KMS-11 (cell line): ENCODE data around the gene FAM107B.

ENCODE experiments used
- H2AFZ ChIP-seq: fragments of 200-600 bp; sonication (generic); 2 replicates; pipeline ENCODE4 v1.6.1; 2016; ENCODE audit warnings: antibody characterized with exemption, mixed run types, low read depth
- H3K27ac ChIP-seq: fragments of 200-600 bp; sonication (generic); 2 replicates; pipeline ENCODE4 v1.6.1; 2016; ENCODE audit warnings: mild to moderate bottlenecking, mixed run types
- H3K27me3 ChIP-seq: fragments of 200-600 bp; sonication (generic); 2 replicates; pipeline ENCODE4 v1.6.1; 2017; ENCODE audit warnings: mild to moderate bottlenecking, low read depth, mixed run types, moderate library complexity; ENCODE audit not compliant: insufficient read depth
- H3K36me3 ChIP-seq: fragments of 200-600 bp; sonication (generic); 2 replicates; pipeline ENCODE4 v1.6.1; 2017; ENCODE audit warnings: mild to moderate bottlenecking, mixed run types; ENCODE audit not compliant: insufficient read depth
- H3K4me1 ChIP-seq: fragments of 200-600 bp; sonication (generic); 2 replicates; pipeline ENCODE4 v1.6.1; 2016; ENCODE audit warnings: mild to moderate bottlenecking, low read depth, mixed run types; ENCODE audit not compliant: poor library complexity, severe bottlenecking
- H3K4me2 ChIP-seq: fragments of 200-600 bp; sonication (generic); 2 replicates; pipeline ENCODE4 v1.7.0; 2016; ENCODE audit warnings: mild to moderate bottlenecking, mixed run types
- H3K4me3 ChIP-seq: fragments of 200-600 bp; sonication (generic); IDR thresholded peaks from 2 replicates; pipeline ENCODE4 v1.6.1; 2017; ENCODE audit warnings: low read depth, low read length, mixed read lengths; ENCODE audit not compliant: insufficient read depth
- H3K79me2 ChIP-seq: fragments of 200-600 bp; sonication (generic); 2 replicates; pipeline ENCODE4 v1.6.1; 2016; ENCODE audit warnings: low read depth, mixed run types; ENCODE audit not compliant: insufficient read depth
- H3K9ac ChIP-seq: fragments of 200-600 bp; sonication (generic); 2 replicates; pipeline ENCODE4 v1.6.1; 2016; ENCODE audit warnings: mild to moderate bottlenecking, mixed run types
- H4K20me1 ChIP-seq: fragments of 200-600 bp; sonication (generic); 2 replicates; pipeline ENCODE4 v1.6.1; 2016; ENCODE audit warnings: mild to moderate bottlenecking, mixed run types; ENCODE audit not compliant: insufficient read depth
- TF ChIP-seq, protein P1 (sequence below): fragments of 200-600 bp; sonication (generic); conservative IDR thresholded peaks from 2 replicates; pipeline ENCODE4 v1.6.1; 2017; ENCODE audit warnings: low read depth, mild to moderate bottlenecking, antibody characterized with exemption, low read length, moderate library complexity, mixed read lengths

FAM107B gene

DNA sequence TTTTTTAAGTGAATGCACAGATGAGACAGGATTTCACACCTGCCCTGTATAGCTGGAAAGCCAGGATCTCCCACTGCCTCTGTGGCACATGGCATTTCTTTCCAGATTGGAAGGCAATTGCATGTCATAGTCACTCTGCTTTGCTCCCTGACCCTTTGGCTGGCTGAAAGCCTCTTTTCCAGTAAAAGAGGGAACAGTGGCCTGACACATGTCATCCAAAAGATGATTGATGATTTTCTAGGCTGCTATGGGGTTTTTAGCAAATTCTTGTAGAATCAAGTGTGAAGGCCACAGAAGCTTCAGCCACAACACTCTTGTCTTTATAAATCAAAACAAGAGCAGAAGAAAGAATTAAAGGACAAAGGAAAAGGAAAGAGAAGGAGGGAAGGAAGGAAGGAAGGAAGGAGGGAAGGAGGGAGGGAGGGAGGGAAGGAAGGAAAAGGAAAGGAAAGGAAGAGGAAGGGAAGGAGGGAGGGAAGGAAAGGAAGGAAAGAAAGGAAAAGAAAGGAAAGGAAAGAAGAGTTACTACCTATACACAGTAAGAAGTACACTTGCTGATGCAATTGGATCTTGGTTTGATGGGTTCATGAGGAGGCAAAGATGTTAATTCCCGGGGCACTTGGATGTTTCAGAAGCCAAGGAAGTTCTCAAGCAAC lies 285.0 kb downstream of the FAM107B start:
- no peak overlapping the region for H3K4me2 ChIP-seq
- no peak overlapping the region for H2AFZ ChIP-seq
- no peaks in the 10 kb centered on the region for H3K27me3 ChIP-seq
- H3K4me3 ChIP-seq, result no peak overlapping the region
- no peaks in the 10 kb centered on the region for H4K20me1 ChIP-seq
- H3K4me1 ChIP-seq, result no peaks in the 10 kb centered on the region
- H3K79me2 ChIP-seq, result no peaks in the 10 kb centered on the region
- H3K9ac ChIP-seq, result no peak overlapping the region
- no peak overlapping the region for H3K27ac ChIP-seq
- H3K36me3 ChIP-seq, result no peaks in the 10 kb centered on the region
- TF ChIP-seq, protein P1, sequence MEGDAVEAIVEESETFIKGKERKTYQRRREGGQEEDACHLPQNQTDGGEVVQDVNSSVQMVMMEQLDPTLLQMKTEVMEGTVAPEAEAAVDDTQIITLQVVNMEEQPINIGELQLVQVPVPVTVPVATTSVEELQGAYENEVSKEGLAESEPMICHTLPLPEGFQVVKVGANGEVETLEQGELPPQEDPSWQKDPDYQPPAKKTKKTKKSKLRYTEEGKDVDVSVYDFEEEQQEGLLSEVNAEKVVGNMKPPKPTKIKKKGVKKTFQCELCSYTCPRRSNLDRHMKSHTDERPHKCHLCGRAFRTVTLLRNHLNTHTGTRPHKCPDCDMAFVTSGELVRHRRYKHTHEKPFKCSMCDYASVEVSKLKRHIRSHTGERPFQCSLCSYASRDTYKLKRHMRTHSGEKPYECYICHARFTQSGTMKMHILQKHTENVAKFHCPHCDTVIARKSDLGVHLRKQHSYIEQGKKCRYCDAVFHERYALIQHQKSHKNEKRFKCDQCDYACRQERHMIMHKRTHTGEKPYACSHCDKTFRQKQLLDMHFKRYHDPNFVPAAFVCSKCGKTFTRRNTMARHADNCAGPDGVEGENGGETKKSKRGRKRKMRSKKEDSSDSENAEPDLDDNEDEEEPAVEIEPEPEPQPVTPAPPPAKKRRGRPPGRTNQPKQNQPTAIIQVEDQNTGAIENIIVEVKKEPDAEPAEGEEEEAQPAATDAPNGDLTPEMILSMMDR, result no peak

- Histone ChIP-seq H3K27me3 (no peaks in the 10 kb centered on the region), H3K27ac (no peak overlapping the region), H3K4me1 (no peaks in the 10 kb centered on the region), H3K36me3 (no peaks in the 10 kb centered on the region), H3K79me2 (no peaks in the 10 kb centered on the region), H3K9ac (no peak overlapping the region), H3K4me3 (no peak overlapping the region), H3K4me2 (no peak overlapping the region), H4K20me1 (no peaks in the 10 kb centered on the region), H2AFZ (no peak overlapping the region)
- TF ChIP-seq, protein P1, result no peak
Measured at GRCh38 chr10:14487488-14487883, 287.2 kb downstream of the FAM107B start.

DNA sequence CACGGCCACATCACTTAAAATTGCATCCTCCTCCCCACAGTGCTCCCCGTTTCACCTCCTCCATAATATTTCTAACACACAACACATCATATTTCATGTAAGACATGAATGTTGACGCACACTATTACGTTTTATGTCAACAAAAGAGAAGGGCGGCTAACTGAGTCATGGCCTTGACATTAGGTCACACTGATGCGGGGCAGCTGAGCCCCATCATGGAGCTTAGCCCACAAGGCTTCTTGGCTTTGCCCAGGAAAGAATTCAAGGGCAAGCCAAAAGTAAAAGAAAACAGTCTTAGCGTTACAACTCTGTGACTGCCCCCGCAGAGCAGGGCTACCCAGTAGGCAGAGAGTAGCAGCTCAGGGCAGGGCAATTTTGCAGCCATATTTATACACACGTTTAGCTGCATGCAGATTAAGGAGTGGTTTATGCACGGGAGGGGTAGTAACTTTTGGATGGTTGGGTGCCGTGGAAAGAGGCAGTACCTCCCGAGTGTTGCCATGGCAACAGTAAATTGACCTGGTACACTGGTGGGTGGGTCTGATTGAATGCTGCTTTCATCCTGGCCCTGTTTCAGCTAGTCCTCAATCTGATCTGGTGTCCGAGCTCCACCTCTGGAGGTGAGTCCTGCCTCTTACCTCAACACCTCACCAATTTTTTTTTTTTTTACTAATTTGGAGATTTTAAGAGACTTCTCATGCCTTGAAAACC lies 287.8 kb downstream of the FAM107B start:
- Histone ChIP-seq H4K20me1 (no peaks in the 10 kb centered on the region), H3K4me2 (no peak overlapping the region), H3K9ac (no peak overlapping the region), H3K4me1 (no peaks in the 10 kb centered on the region), H3K4me3 (no peak overlapping the region), H3K27me3 (no peaks in the 10 kb centered on the region), H3K79me2 (no peaks in the 10 kb centered on the region), H2AFZ (no peak overlapping the region), H3K36me3 (no peaks in the 10 kb centered on the region), H3K27ac (no peak overlapping the region)
- TF ChIP-seq, protein P1, result no peak

GRCh38 chr10:14485986-14486385 lies 288.7 kb downstream of the FAM107B start:
- no peaks in the 10 kb centered on the region for H3K27me3 ChIP-seq
- H3K9ac ChIP-seq, result no peak overlapping the region

More at GRCh38 chr10:14485986-14486385, 288.7 kb downstream of the FAM107B start:
- Histone ChIP-seq H4K20me1 (no peaks in the 10 kb centered on the region), H3K27ac (no peak overlapping the region), H2AFZ (no peak overlapping the region), H3K4me1 (no peaks in the 10 kb centered on the region), H3K79me2 (no peaks in the 10 kb centered on the region), H3K4me3 (no peak overlapping the region), H3K36me3 (no peaks in the 10 kb centered on the region), H3K4me2 (no peak overlapping the region)
- TF ChIP-seq, protein P1, result no peak
